H1 (cell line): Measurements from ENCODE around the gene PASD1. TPM values are rescaled to one million over a fixed set of nuclear protein-coding genes. Genes with fewer than 3 reads are reported as not detected.

Experiments used
- CTCF ChIA-PET: fragments of 300-600 bp; sonication (Branson Sonifier 250); formaldehyde crosslinking; loops from one replicate; lab custom pipeline; 2021; ENCODE audit not compliant: partially characterized antibody; lab: Charles Lee
- POLR2A ChIA-PET: fragments of 300-600 bp; sonication (Branson Sonifier 250); formaldehyde crosslinking; loops from one replicate; lab custom pipeline; 2021; ENCODE audit warnings: inconsistent platforms; ENCODE audit not compliant: partially characterized antibody; lab: Charles Lee
- DNase-seq, 2 experiments: peaks; one replicate each; pipeline versions ENCODE4 v3.0.0 to v3.0.0-alpha.2; 2010 to 2022; ENCODE audit warnings: low spot score in 2 of 2, low read depth in 1 of 2, mixed read lengths in 1 of 2
- FAIRE-seq: peaks from 2 replicates; lab custom pipeline; 2011; peaks lifted over from hg19 to GRCh38; lab: Jason Lieb, UNC
- H2AFZ ChIP-seq: 2 replicates; pipeline ENCODE4 v1.8.1; 2012; ENCODE audit warnings: low read length, inconsistent platforms
- H2AK5ac ChIP-seq: 2 replicates; pipeline ENCODE4 v1.6.1; 2013; ENCODE audit warnings: low read depth, low read length
- H2BK120ac ChIP-seq: replicated peaks from 2 replicates; pipeline ENCODE3; 2013; ENCODE audit warnings: low read depth, low read length, inconsistent platforms
- H2BK12ac ChIP-seq: 2 replicates; pipeline ENCODE4 v1.6.1; 2013; ENCODE audit warnings: low read depth, low read length
- H2BK15ac ChIP-seq: 2 replicates; pipeline ENCODE4 v1.6.1; 2013; ENCODE audit warnings: low read length
- H2BK20ac ChIP-seq: 2 replicates; pipeline ENCODE4 v1.6.1; 2013; ENCODE audit warnings: low read length
- H2BK5ac ChIP-seq: 2 replicates; pipeline ENCODE4 v1.6.1; 2013; ENCODE audit warnings: low read depth, low read length
- H3K14ac ChIP-seq: 2 replicates; pipeline ENCODE4 v1.6.1; 2013; ENCODE audit warnings: inconsistent platforms; ENCODE audit not compliant: insufficient read length
- H3K18ac ChIP-seq: 2 replicates; pipeline ENCODE4 v1.6.1; 2013; ENCODE audit warnings: low read length; ENCODE audit errors: extremely low read depth
- H3K23ac ChIP-seq: 2 replicates; pipeline ENCODE4 v1.6.1; 2013; ENCODE audit warnings: inconsistent platforms; ENCODE audit not compliant: insufficient read length
- H3K23me2 ChIP-seq: 2 replicates; pipeline ENCODE4 v1.6.1; 2013; ENCODE audit warnings: low read depth, low read length
- H3K27ac ChIP-seq: 2 replicates; pipeline ENCODE4 v1.6.1; 2011; ENCODE audit warnings: low read depth, low read length, inconsistent platforms
- H3K27me3 ChIP-seq, 4 experiments: replicated peaks in 1 of 4; 1 replicate in 1 of 4; 2 replicates in 3 of 4; pipeline versions ENCODE4 v1.6.1 to v1.8.1; 2011 to 2013; ENCODE audit warnings: low read length in 3 of 4, mild to moderate bottlenecking in 3 of 4, inconsistent platforms in 2 of 4, mixed read lengths in 2 of 4, moderate library complexity in 1 of 4; ENCODE audit not compliant: control insufficient read depth in 3 of 4, insufficient read depth in 3 of 4; ENCODE audit errors: extremely low read depth in 1 of 4
- H3K36me3 ChIP-seq, 4 experiments: 2 replicates each; pipeline versions ENCODE4 v1.6.1 to v1.8.1; 2011 to 2013; ENCODE audit warnings: mild to moderate bottlenecking in 4 of 4, low read length in 3 of 4, moderate library complexity in 2 of 4, control low read depth in 1 of 4, inconsistent platforms in 1 of 4; ENCODE audit not compliant: insufficient read depth in 4 of 4, control insufficient read depth in 2 of 4
- H3K4ac ChIP-seq: replicated peaks from 2 replicates; pipeline ENCODE3; 2013; ENCODE audit warnings: low read length, low read depth, mixed read lengths, inconsistent platforms; ENCODE audit not compliant: insufficient read length
- H3K4me1 ChIP-seq, 4 experiments: replicated peaks in 1 of 4; 1 replicate in 1 of 4; 2 replicates in 3 of 4; pipeline versions ENCODE4 v1.6.1 to v1.8.1; 2011 to 2013; ENCODE audit warnings: low read length in 3 of 4, inconsistent platforms in 2 of 4, mixed read lengths in 1 of 4; ENCODE audit not compliant: insufficient read depth in 4 of 4, control insufficient read depth in 3 of 4
- H3K4me2 ChIP-seq, 2 experiments: 2 replicates each; pipeline versions ENCODE4 v1.6.1 to v1.8.1; 2011 to 2013; ENCODE audit warnings: low read depth in 2 of 2, low read length in 2 of 2, control low read depth in 1 of 2, inconsistent platforms in 1 of 2, mild to moderate bottlenecking in 1 of 2; ENCODE audit not compliant: insufficient read depth in 1 of 2
- H3K4me3 ChIP-seq, 4 experiments: fragments of 200-600, 300-600 bp in 1 of 4; sonication (generic), shearing (Covaris generic), sonication (Bioruptor Twin) in 1 of 4; 2 replicates each; pipeline versions ENCODE4 v1.5.1 to v1.8.1; 2011 to 2016; ENCODE audit warnings: low read length in 4 of 4, low read depth in 3 of 4, control low read depth in 2 of 4, inconsistent platforms in 2 of 4, mild to moderate bottlenecking in 2 of 4, mixed read lengths in 1 of 4, moderate library complexity in 1 of 4; ENCODE audit not compliant: insufficient read depth in 2 of 4; ENCODE audit errors: extremely low read depth in 1 of 4
- H3K56ac ChIP-seq: replicated peaks from 2 replicates; pipeline ENCODE3; 2013; ENCODE audit warnings: low read depth, mild to moderate bottlenecking, mixed read lengths, low read length, inconsistent platforms; ENCODE audit not compliant: insufficient read length
- H3K79me1 ChIP-seq: 2 replicates; pipeline ENCODE4 v1.6.1; 2013; ENCODE audit warnings: low read depth, low read length, control low read depth
- H3K79me2 ChIP-seq, 2 experiments: 2 replicates each; pipeline versions ENCODE4 v1.6.1 to v1.8.1; 2012 to 2013; ENCODE audit warnings: low read length in 2 of 2, mild to moderate bottlenecking in 2 of 2, inconsistent platforms in 1 of 2; ENCODE audit not compliant: insufficient read depth in 2 of 2, control insufficient read depth in 1 of 2
- H3K9ac ChIP-seq, 4 experiments: replicated peaks in 1 of 4; 1 replicate in 1 of 4; 2 replicates in 3 of 4; pipeline versions ENCODE4 v1.6.1 to v1.8.1; 2011 to 2013; ENCODE audit warnings: low read depth in 3 of 4, low read length in 3 of 4, control low read depth in 2 of 4, mild to moderate bottlenecking in 2 of 4, moderate library complexity in 2 of 4, inconsistent platforms in 1 of 4; ENCODE audit errors: extremely low read depth in 1 of 4
- H3K9me3 ChIP-seq, 2 experiments: 2 replicates each; pipeline versions ENCODE4 v1.6.1 to v1.8.1; 2012 to 2013; ENCODE audit warnings: mild to moderate bottlenecking in 2 of 2, moderate library complexity in 2 of 2, control low read depth in 1 of 2, inconsistent platforms in 1 of 2, low read depth in 1 of 2, low read length in 1 of 2, mixed read lengths in 1 of 2; ENCODE audit not compliant: insufficient read depth in 2 of 2
- H4K20me1 ChIP-seq, 2 experiments: replicated peaks in 1 of 2; 2 replicates each; pipeline versions ENCODE3 to v1.8.1; 2011 to 2013; ENCODE audit warnings: inconsistent platforms in 2 of 2, low read length in 2 of 2, mild to moderate bottlenecking in 1 of 2; ENCODE audit not compliant: insufficient read depth in 2 of 2, control insufficient read depth in 1 of 2
- H4K5ac ChIP-seq: 2 replicates; pipeline ENCODE4 v1.6.1; 2013; ENCODE audit warnings: low read length, low read depth, mixed read lengths, inconsistent platforms; ENCODE audit not compliant: insufficient read length
- H4K8ac ChIP-seq: 2 replicates; pipeline ENCODE4 v1.8.0; 2013; ENCODE audit warnings: mild to moderate bottlenecking, moderate library complexity, low read length, inconsistent platforms; ENCODE audit not compliant: insufficient read depth; ENCODE audit errors: extremely low read depth
- H4K91ac ChIP-seq: replicated peaks from 2 replicates; pipeline ENCODE3; 2013; ENCODE audit warnings: low read length, mixed read lengths, inconsistent platforms; ENCODE audit not compliant: insufficient read length
- JUND ChIP-seq: IDR thresholded peaks from 2 replicates; pipeline ENCODE4 v1.6.1; 2011; ENCODE audit warnings: mild to moderate bottlenecking, improper control_type of control experiment, low read length
- MAFK ChIP-seq: IDR thresholded peaks from 2 replicates; pipeline ENCODE4 v1.6.1; 2012; ENCODE audit warnings: low read depth, mild to moderate bottlenecking, improper control_type of control experiment, low read length
- RXRA ChIP-seq: IDR thresholded peaks from 2 replicates; pipeline ENCODE4 v1.6.1; 2011; ENCODE audit warnings: low read depth, mild to moderate bottlenecking, low read length, moderate library complexity; ENCODE audit not compliant: insufficient read depth
- SP1 ChIP-seq: IDR thresholded peaks from 2 replicates; pipeline ENCODE4 v1.6.1; 2011; ENCODE audit warnings: low read depth, low read length
- SP4 ChIP-seq: IDR thresholded peaks from 2 replicates; pipeline ENCODE4 v1.6.1; 2012; ENCODE audit warnings: low read length, inconsistent platforms
- TAF1 ChIP-seq: IDR thresholded peaks from 2 replicates; pipeline ENCODE4 v1.6.1; 2011; ENCODE audit warnings: mild to moderate bottlenecking, low read depth, low read length
- WGBS, 2 experiments: shearing (Covaris generic) in 1 of 2; methylation state at CpG; one replicate each; pipeline versions ENCODE4 v1.1.6 to v1.1.7; 2013 to 2015; ENCODE audit warnings: low lambda C conversion rate in 2 of 2, mixed read lengths in 2 of 2, inconsistent platforms in 1 of 2, low coverage in 1 of 2, missing lambda C conversion rate in 1 of 2; ENCODE audit not compliant: insufficient replicate concordance in 2 of 2, insufficient coverage in 1 of 2, insufficient read length in 1 of 2; ENCODE audit errors: extremely low coverage in 1 of 2, missing lambda C conversion rate in 1 of 2; 5-methylcytosine and 5-hydroxymethylcytosine counted together
- polyA plus RNA-seq, 7 experiments: library from polyadenylated mRNA; depleted of rRNA in 3 of 7; stranded (reverse) in 5 of 7; unstranded in 2 of 7; fragments of >200 nt in 5 of 7; fragments of 200-250 nt in 2 of 7; gene quantifications; 1 replicate in 5 of 7; 2 replicates in 1 of 7; 4 replicates in 1 of 7; pipeline versions ENCODE4 v1.2.1 to v1.2.3, GENCODE V29; 2011 to 2013; ENCODE audit warnings: missing spikeins in 2 of 7, mixed read lengths in 2 of 7
- total RNA-seq: library from RNA; stranded (reverse); fragmentation: NEBNext Ultra II Directional; extraction: Animal tissue kit (Norgen Biotek cat#: 25700); gene quantifications from 2 replicates; pipeline ENCODE4 v1.2.1, GENCODE V29; 2021
- TF ChIP-seq, protein P1 (sequence below): IDR thresholded peaks from 2 replicates; pipeline ENCODE4 v1.6.1; 2012; ENCODE audit warnings: inconsistent platforms

The PASD1 gene
- total and polyA plus RNA-seq, 2 of the 8 experiments (the other 6 are each of a cell fraction or from before 2014, with no cell fraction given) = 0.03 to 0.09 TPM

DNA sequence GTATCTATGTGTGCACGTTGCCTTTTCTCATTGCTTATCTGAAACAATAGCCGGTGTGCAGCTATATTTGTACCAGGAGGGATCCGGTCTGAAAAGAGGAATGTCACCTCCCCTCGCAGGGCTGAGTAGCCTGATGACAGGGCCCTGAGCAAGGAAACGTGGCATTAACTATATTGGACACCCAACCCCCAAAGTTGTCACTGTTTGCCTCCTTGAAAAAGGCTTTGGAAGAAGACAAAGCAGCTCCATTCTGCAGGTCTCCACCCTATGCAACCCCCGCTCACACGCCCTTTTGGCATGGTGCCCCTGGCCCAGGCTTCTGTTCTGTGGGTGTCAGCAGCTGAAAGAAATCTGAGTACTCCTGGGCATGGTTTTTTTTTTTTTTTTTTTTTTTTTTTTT is 140.0 kb downstream of the PASD1 start:
- 93% methylated on average over 7 of the region's 7 CpGs; no CpG with 5 or more reads in 1 of the 2 experiments for WGBS, 2 experiments
- Histone ChIP-seq H3K79me1 (no peaks in the 10 kb centered on the region), H2BK120ac (no peak overlapping the region), H2AFZ (no peak overlapping the region), H4K8ac (no peak overlapping the region), H3K56ac (no peak overlapping the region), H3K14ac (no peak overlapping the region), H3K36me3 (no peaks in the 10 kb centered on the region), H2AK5ac (no peak overlapping the region), H3K4me3 (no peak overlapping the region), H2BK15ac (no peak overlapping the region), H3K4me1 (no peaks in the 10 kb centered on the region), H4K91ac (no peak overlapping the region), H3K79me2 (no peaks in the 10 kb centered on the region), H3K9ac (no peak overlapping the region), H3K18ac (no peak overlapping the region), H3K23me2 (no peaks in the 10 kb centered on the region), H2BK12ac (no peak overlapping the region), H4K20me1 (no peaks in the 10 kb centered on the region), H3K4ac (no peak overlapping the region), H4K5ac (no peak overlapping the region), H2BK5ac (no peak overlapping the region), H2BK20ac (no peak overlapping the region), H3K27me3 (no peaks in the 10 kb centered on the region), H3K23ac (no peak overlapping the region), H3K27ac (no peak overlapping the region), H3K4me2 (no peak overlapping the region), H3K9me3 (no peaks in the 10 kb centered on the region)
- POLR2A ChIA-PET = no interaction called here
- CTCF ChIA-PET = interaction anchor here (1.5 kb wide), 1 partner anchor 11 kb away, joined by 3 read pairs; no protein-coding TSS in a partner anchor
- FAIRE-seq = no peak
- DNase-seq = no peak
- TF ChIP-seq JUND = no peak
- TF ChIP-seq MAFK = no peak
- TF ChIP-seq TAF1 = no peak
- no peak for TF ChIP-seq SP1
- TF ChIP-seq, protein P1, sequence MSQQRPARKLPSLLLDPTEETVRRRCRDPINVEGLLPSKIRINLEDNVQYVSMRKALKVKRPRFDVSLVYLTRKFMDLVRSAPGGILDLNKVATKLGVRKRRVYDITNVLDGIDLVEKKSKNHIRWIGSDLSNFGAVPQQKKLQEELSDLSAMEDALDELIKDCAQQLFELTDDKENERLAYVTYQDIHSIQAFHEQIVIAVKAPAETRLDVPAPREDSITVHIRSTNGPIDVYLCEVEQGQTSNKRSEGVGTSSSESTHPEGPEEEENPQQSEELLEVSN = no peak
- no peak for TF ChIP-seq RXRA
- TF ChIP-seq SP4 = no peak
